CD14-positive monocyte (primary cell): ENCODE results near the gene HOXD8. TPM values are rescaled to one million over a fixed set of nuclear protein-coding genes. Genes with fewer than 3 reads are reported as not detected.

Experiments
- DNase-seq, 3 donors: peaks; one replicate each; pipeline ENCODE4 v3.0.0-alpha.2; 2011 to 2022
- H2AFZ ChIP-seq: 2 replicates; pipeline ENCODE4 v1.6.0; 2012; ENCODE audit warnings: mild to moderate bottlenecking, low read depth, low read length, inconsistent platforms; ENCODE audit not compliant: insufficient read depth, poor library complexity, severe bottlenecking
- H3K27ac ChIP-seq, 2 donors: 1 replicate in 1 of 2; 2 replicates in 1 of 2; pipeline ENCODE4 v1.5.1; 2012 to 2013; ENCODE audit warnings: low read length in 2 of 2, control low read depth in 1 of 2, inconsistent platforms in 1 of 2, low read depth in 1 of 2, mild to moderate bottlenecking in 1 of 2
- H3K27me3 ChIP-seq, 2 donors: one replicate each; pipeline versions ENCODE4 v1.6.0 to v1.6.1; 2011 to 2013; ENCODE audit warnings: low read length in 2 of 2; ENCODE audit not compliant: control insufficient read depth in 2 of 2, insufficient read depth in 2 of 2
- H3K36me3 ChIP-seq, 2 donors: replicated peaks in 1 of 2; 1 replicate in 1 of 2; 2 replicates in 1 of 2; pipeline versions ENCODE4 v1.5.1 to v1.6.1; 2012 to 2013; ENCODE audit warnings: low read length in 2 of 2, control low read depth in 1 of 2, inconsistent platforms in 1 of 2, mild to moderate bottlenecking in 1 of 2; ENCODE audit not compliant: insufficient read depth in 2 of 2, control insufficient read depth in 1 of 2
- H3K4me1 ChIP-seq, 2 donors: 1 replicate in 1 of 2; 2 replicates in 1 of 2; pipeline versions ENCODE4 v1.5.1 to v1.6.1; 2012 to 2013; ENCODE audit warnings: low read length in 2 of 2, control low read depth in 1 of 2, inconsistent platforms in 1 of 2, mild to moderate bottlenecking in 1 of 2, moderate library complexity in 1 of 2; ENCODE audit not compliant: insufficient read depth in 2 of 2, control insufficient read depth in 1 of 2
- H3K4me2 ChIP-seq: replicated peaks from 2 replicates; pipeline ENCODE3; 2012; ENCODE audit warnings: low read length, moderate library complexity, mild to moderate bottlenecking; ENCODE audit not compliant: poor library complexity, severe bottlenecking; ENCODE audit errors: extremely low read depth
- H3K4me3 ChIP-seq, 3 experiments: fragments of 200-600 bp in 1 of 3; sonication (generic) in 1 of 3; replicated peaks in 1 of 3; 1 replicate in 2 of 3; 2 replicates in 1 of 3; pipeline ENCODE4 v1.5.1; 2011 to 2013; ENCODE audit warnings: low read length in 3 of 3, mild to moderate bottlenecking in 3 of 3, control low read depth in 2 of 3, low read depth in 2 of 3, inconsistent platforms in 1 of 3, moderate library complexity in 1 of 3
- H3K79me2 ChIP-seq: 2 replicates; pipeline ENCODE4 v1.6.0; 2012; ENCODE audit warnings: mild to moderate bottlenecking, control low read depth, inconsistent platforms, low read length, moderate library complexity; ENCODE audit not compliant: insufficient read depth
- H3K9ac ChIP-seq: 2 replicates; pipeline ENCODE4 v1.6.0; 2017; ENCODE audit warnings: low read length, mild to moderate bottlenecking; ENCODE audit not compliant: insufficient read depth, poor library complexity, severe bottlenecking
- H3K9me3 ChIP-seq, 2 donors: replicated peaks in 1 of 2; 1 replicate in 1 of 2; 2 replicates in 1 of 2; pipeline versions ENCODE4 v1.5.1 to v1.6.1; 2012 to 2013; ENCODE audit warnings: low read length in 2 of 2, control low read depth in 1 of 2; ENCODE audit not compliant: control insufficient read depth in 1 of 2, insufficient read depth in 1 of 2
- H4K20me1 ChIP-seq: 2 replicates; pipeline ENCODE4 v1.6.0; 2012; ENCODE audit warnings: mild to moderate bottlenecking, low read length, control low read depth, moderate library complexity; ENCODE audit not compliant: insufficient read depth
- H3K27ac Mint-ChIP-seq, 7 donors: one replicate each; pipeline ENCODE4 v1.8.0; 2020; ENCODE audit warnings: mild to moderate bottlenecking in 7 of 7, mixed read lengths in 7 of 7, moderate library complexity in 6 of 7, inconsistent platforms in 2 of 7
- H3K27me3 Mint-ChIP-seq, 3 donors: one replicate each; pipeline ENCODE4 v1.8.0; 2021 to 2022; ENCODE audit warnings: low read depth in 3 of 3, mild to moderate bottlenecking in 3 of 3, mixed read lengths in 3 of 3, moderate library complexity in 3 of 3, inconsistent platforms in 1 of 3
- H3K36me3 Mint-ChIP-seq, 2 donors: one replicate each; pipeline ENCODE4 v1.8.0; 2020; ENCODE audit warnings: mixed read lengths in 2 of 2, inconsistent platforms in 1 of 2, mild to moderate bottlenecking in 1 of 2
- H3K4me1 Mint-ChIP-seq: one replicate; pipeline ENCODE4 v1.8.0; 2020; ENCODE audit warnings: mild to moderate bottlenecking, mixed read lengths
- H3K4me3 Mint-ChIP-seq, 2 donors: one replicate each; pipeline ENCODE4 v1.8.0; 2020; ENCODE audit warnings: mild to moderate bottlenecking in 2 of 2, mixed read lengths in 2 of 2, moderate library complexity in 1 of 2
- H3K9me3 Mint-ChIP-seq, 7 donors: one replicate each; pipeline ENCODE4 v1.8.0; 2020 to 2022; ENCODE audit warnings: mixed read lengths in 7 of 7, mild to moderate bottlenecking in 6 of 7, moderate library complexity in 6 of 7, inconsistent platforms in 2 of 7
- WGBS: methylation state at CpG from one replicate; pipeline ENCODE4 v1.1.5; 2013; ENCODE audit warnings: missing lambda C conversion rate; ENCODE audit not compliant: insufficient coverage; 5-methylcytosine and 5-hydroxymethylcytosine counted together
- intact Hi-C, 2 donors: fragments of 100-400 bp; cut with micrococcal nuclease; formaldehyde crosslinking; loops; one replicate each; pipeline versions ENCODE4 v1.15.0 to v1.15.1; 2023
- polyA plus RNA-seq, 3 donors: library from polyadenylated mRNA; depleted of rRNA in 1 of 3; unstranded in 2 of 3; stranded (reverse) in 1 of 3; fragments of 300-500 nt in 2 of 3; fragments of >200 nt in 1 of 3; fragmentation: Illumina TruSeq in 2 of 3; gene quantifications; 1 replicate in 2 of 3; 2 replicates in 1 of 3; pipeline ENCODE4 v1.2.3, GENCODE V29; 2012 to 2021
- TF ChIP-seq, protein P1 (sequence below): fragments of 200-600 bp; IDR thresholded peaks from one replicate; pipeline ENCODE4 v1.8.0; 2022; ENCODE audit warnings: antibody characterized with exemption, mild to moderate bottlenecking

Gene HOXD8
- polyA plus RNA-seq, 3 donors = not detected

DNA sequence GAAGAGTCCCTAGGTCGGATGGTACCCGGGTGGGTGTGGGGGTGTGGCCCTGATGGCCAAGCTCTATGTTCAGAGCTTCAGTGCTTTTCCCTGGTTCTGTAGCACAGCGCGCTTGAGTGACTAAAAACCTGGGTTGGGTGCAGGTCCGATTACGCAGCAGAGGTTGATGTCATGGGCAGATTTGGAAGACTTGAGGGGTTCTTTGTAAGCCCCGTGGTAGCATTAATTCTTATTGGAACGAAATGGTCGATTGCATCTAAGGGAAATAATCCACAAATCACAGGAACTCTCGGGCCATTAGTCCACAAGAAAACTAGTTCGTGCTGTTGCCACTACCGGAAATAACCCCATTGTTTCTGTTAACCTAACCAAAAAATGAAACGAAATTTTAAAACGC lies 9.0 kb downstream of the HOXD8 start:
- H3K9me3 Mint-ChIP-seq = peaks cover 0 to 34% (median 26%) of the 10 kb centered on the region in 7 donors
- Histone ChIP-seq H3K27me3 (peaks cover 98 to 99% of the 10 kb centered on the region in 2 donors), H3K36me3 (no peaks in the 10 kb centered on the region), H3K4me1 (peaks cover 17 to 19% of the 10 kb centered on the region in 2 donors), H3K4me2 (no peak overlapping the region), H4K20me1 (no peaks in the 10 kb centered on the region), H3K9ac (no peak overlapping the region), H2AFZ (no peak overlapping the region), H3K4me3 (no peak overlapping the region), H3K79me2 (no peaks in the 10 kb centered on the region), H3K27ac (no peak overlapping the region), H3K9me3 (peaks cover 7 to 50% of the 10 kb centered on the region in 2 donors)
- no peak for DNase-seq
- TF ChIP-seq, protein P1, sequence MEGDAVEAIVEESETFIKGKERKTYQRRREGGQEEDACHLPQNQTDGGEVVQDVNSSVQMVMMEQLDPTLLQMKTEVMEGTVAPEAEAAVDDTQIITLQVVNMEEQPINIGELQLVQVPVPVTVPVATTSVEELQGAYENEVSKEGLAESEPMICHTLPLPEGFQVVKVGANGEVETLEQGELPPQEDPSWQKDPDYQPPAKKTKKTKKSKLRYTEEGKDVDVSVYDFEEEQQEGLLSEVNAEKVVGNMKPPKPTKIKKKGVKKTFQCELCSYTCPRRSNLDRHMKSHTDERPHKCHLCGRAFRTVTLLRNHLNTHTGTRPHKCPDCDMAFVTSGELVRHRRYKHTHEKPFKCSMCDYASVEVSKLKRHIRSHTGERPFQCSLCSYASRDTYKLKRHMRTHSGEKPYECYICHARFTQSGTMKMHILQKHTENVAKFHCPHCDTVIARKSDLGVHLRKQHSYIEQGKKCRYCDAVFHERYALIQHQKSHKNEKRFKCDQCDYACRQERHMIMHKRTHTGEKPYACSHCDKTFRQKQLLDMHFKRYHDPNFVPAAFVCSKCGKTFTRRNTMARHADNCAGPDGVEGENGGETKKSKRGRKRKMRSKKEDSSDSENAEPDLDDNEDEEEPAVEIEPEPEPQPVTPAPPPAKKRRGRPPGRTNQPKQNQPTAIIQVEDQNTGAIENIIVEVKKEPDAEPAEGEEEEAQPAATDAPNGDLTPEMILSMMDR = no peak
- H3K4me3 Mint-ChIP-seq = peak overlapping the region in 1 of 2 donors; percentile 68
- peaks cover 93 to 100% (median 94%) of the 10 kb centered on the region in 3 donors for H3K27me3 Mint-ChIP-seq
- intact Hi-C loops = no loop called here
- peaks cover 0 to 10% of the 10 kb centered on the region in 2 donors for H3K36me3 Mint-ChIP-seq
- peaks cover 31% of the 10 kb centered on the region for H3K4me1 Mint-ChIP-seq
- no peak overlapping the region for H3K27ac Mint-ChIP-seq
- WGBS = 15% methylated on average over 9 of the region's 14 CpGs

- Histone ChIP-seq H3K27me3 (peaks cover 98 to 99% of the 10 kb centered on the region in 2 donors), H3K4me1 (peaks cover 17 to 19% of the 10 kb centered on the region in 2 donors), H3K9ac (no peak overlapping the region), H3K36me3 (no peaks in the 10 kb centered on the region), H2AFZ (no peak overlapping the region), H3K27ac (no peak overlapping the region), H3K4me2 (no peak overlapping the region), H3K79me2 (no peaks in the 10 kb centered on the region), H3K4me3 (no peak overlapping the region), H3K9me3 (peaks cover 7 to 49% of the 10 kb centered on the region in 2 donors), H4K20me1 (no peaks in the 10 kb centered on the region)
- TF ChIP-seq, protein P1 = no peak
- Mint-ChIP-seq H3K4me1 (peaks cover 31% of the 10 kb centered on the region), H3K9me3 (peaks cover 0 to 34% (median 26%) of the 10 kb centered on the region in 7 donors), H3K36me3 (peaks cover 0 to 10% of the 10 kb centered on the region in 2 donors), H3K27ac (no peak overlapping the region), H3K27me3 (peaks cover 93 to 100% (median 93%) of the 10 kb centered on the region in 3 donors), H3K4me3 (peak overlapping the region in 1 of 2 donors; percentile 68)
- DNase-seq = no peak
- intact Hi-C loops = no loop called here
- 5% methylated on average over 20 of the region's 28 CpGs for WGBS
Measured at GRCh38 chr2:176138923-176139660, 9.6 kb downstream of the HOXD8 start.
